HG03442 (cell line): ENCODE results near the gene ERFL.

Source experiments
- ATAC-seq: cut with Tn5 transposase; IDR thresholded peaks from one replicate; pipeline ENCODE4 v1.9.1; 2021; ENCODE audit warnings: mild to moderate bottlenecking, moderate library complexity; ENCODE audit not compliant: unreplicated experiment

ERFL gene

GRCh38 chr19:41861116-41861768, 67.0 kb downstream of the ERFL start:
- ATAC-seq, result no peak

- no peak for ATAC-seq
Observed at GRCh38 chr19:41860419-41861115, 67.7 kb downstream of the ERFL start.

- ATAC-seq, result peak; percentile 75
Observed at GRCh38 chr19:41859618-41860418, 68.4 kb downstream of the ERFL start, which contains the start of gene RPS19. RPS19 (plus strand) TSS chr19:41860255; CDS start chr19:41860775, 520 bp downstream.

GRCh38 chr19:41859213-41859617, 69.0 kb downstream of the ERFL start:
- ATAC-seq, result no peak
